Activated T-cell treated with anti-CD3 and anti-CD28 coated beads, Interleukin-2, amount 50 U/mL, for 72 hours (primary cell): ENCODE measurements around the gene UBAC1. TPM values are rescaled to one million over a fixed set of nuclear protein-coding genes. Genes with fewer than 3 reads are reported as not detected.

Experiments
- ATAC-seq, 2 donors: fragments of 150-1000 bp; cut with Tn5 transposase; replicated peaks in 1 of 2; 2 replicates each; pipeline ENCODE4 v1.10.0; 2021; ENCODE audit warnings: moderate library complexity in 2 of 2, mild to moderate bottlenecking in 1 of 2
- DNase-seq, 2 donors: peaks; one replicate each; pipeline ENCODE4 v3.0.0; 2021 to 2022; ENCODE audit warnings: mixed read lengths in 1 of 2
- H3K27ac Mint-ChIP-seq: one replicate; pipeline ENCODE4 v1.8.0; 2022; ENCODE audit warnings: mild to moderate bottlenecking, moderate library complexity, mixed read lengths
- H3K27me3 Mint-ChIP-seq: one replicate; pipeline ENCODE4 v1.8.0; 2022; ENCODE audit warnings: low read depth, mixed read lengths
- H3K36me3 Mint-ChIP-seq, 2 donors: one replicate each; pipeline ENCODE4 v1.8.0; 2022; ENCODE audit warnings: mixed read lengths in 2 of 2, mild to moderate bottlenecking in 1 of 2; ENCODE audit not compliant: insufficient read depth in 2 of 2
- H3K4me1 Mint-ChIP-seq: one replicate; pipeline ENCODE4 v1.8.0; 2022; ENCODE audit warnings: low read depth, mixed read lengths
- H3K4me3 Mint-ChIP-seq, 2 donors: one replicate each; pipeline ENCODE4 v1.8.0; 2022; ENCODE audit warnings: mild to moderate bottlenecking in 2 of 2, mixed read lengths in 2 of 2, moderate library complexity in 2 of 2
- H3K9me3 Mint-ChIP-seq, 2 donors: one replicate each; pipeline ENCODE4 v1.8.0; 2022; ENCODE audit warnings: mixed read lengths in 2 of 2
- total RNA-seq, 2 donors: library from RNA; stranded (reverse); gene quantifications; one replicate each; pipeline ENCODE4 v1.2.3, GENCODE V29; 2022

Gene UBAC1
- total RNA-seq, 2 donors from 2014 or later, result 35.6 to 41.6 TPM

DNA sequence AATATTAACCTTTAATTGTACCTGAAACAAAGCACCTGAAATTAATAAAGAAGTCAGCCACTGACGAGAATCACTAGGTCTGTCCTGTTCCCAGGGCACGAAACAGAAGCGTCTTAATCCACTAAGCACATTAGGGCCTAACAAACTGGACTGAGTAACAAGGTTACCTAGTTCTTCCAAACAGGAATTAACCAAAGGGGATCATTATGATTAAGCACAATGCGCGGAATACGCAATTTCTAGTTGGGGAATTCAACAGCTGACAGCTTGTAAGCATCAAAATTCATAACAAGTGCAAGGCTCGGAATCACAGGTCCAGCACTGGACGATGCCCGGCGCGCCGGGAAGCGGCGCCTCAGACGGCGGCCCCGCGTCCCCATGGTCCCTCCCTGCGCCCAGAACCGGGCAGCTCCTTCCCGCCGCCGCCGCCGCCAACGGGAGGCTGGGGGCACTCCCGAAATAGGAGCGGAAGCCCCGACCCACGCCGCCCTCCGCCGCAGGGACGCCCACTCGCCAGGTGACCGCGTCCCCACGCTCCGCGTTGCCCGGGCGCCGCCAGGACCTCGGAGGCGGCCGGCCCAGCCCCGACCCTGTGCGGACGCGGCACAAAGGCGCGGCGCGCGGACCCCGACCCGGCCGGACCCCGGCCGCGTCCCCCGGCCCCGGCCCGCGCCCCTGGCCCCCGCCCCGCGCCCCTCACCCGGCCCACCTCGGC lies 54.7 kb downstream of the UBAC1 start:
- Mint-ChIP-seq H3K36me3 (peaks cover 17 to 33% of the 10 kb centered on the region in 2 donors), H3K27me3 (no peaks in the 10 kb centered on the region), H3K4me1 (peaks cover 78% of the 10 kb centered on the region), H3K4me3 (peak overlapping the region; percentile 82 to 96), H3K9me3 (peaks cover 0 to 2% of the 10 kb centered on the region in 2 donors), H3K27ac (peak overlapping the region; percentile 97)
- DNase-seq, result peak; percentile 40 to 56
- peak in 1 of 2 donors; percentile 5 for ATAC-seq

DNA sequence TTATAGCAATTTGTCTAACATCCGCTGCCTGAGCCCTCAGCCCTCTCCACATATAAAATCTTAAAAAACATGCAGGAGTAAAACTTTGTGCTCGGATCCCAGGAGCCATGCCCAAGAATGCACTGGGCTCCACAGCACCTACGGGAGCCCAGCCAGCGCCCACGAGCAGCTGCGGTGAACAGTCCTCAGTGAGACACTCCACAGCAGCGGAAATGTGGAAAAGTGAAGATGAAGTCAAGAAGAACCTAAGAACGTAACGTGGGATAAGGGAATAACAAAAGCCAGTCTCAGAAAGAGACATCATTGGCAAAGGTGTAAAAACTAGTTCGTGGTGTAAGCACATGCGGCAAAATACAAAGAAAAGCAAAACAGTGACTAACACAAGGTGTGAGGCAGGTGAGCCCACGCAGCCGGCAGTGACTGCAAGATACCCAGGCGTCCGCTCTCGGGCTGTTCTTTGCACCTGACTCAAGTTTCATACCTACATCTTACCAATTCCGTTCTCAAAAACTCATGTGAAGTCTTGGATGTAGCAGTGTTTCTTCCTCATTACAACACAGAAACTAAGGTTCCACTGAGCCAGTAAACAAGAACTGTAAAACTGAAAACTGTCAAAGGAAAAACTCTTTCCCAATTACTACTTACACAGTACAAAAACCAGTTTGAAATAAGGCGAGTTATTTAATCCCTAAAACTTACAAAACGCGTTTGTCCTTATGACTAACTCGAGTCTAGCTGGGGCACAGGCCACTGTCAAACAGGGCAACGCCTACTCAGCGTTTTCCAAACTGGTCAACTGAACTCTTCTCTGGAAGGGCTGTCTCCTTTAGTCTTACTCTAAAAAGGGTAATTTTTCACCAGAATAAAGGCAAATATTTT lies 55.6 kb downstream of the UBAC1 start:
- Mint-ChIP-seq H3K27ac (peak overlapping the region; percentile 97), H3K4me1 (peaks cover 76% of the 10 kb centered on the region)
- peak; percentile 61 to 72 for ATAC-seq

DNA sequence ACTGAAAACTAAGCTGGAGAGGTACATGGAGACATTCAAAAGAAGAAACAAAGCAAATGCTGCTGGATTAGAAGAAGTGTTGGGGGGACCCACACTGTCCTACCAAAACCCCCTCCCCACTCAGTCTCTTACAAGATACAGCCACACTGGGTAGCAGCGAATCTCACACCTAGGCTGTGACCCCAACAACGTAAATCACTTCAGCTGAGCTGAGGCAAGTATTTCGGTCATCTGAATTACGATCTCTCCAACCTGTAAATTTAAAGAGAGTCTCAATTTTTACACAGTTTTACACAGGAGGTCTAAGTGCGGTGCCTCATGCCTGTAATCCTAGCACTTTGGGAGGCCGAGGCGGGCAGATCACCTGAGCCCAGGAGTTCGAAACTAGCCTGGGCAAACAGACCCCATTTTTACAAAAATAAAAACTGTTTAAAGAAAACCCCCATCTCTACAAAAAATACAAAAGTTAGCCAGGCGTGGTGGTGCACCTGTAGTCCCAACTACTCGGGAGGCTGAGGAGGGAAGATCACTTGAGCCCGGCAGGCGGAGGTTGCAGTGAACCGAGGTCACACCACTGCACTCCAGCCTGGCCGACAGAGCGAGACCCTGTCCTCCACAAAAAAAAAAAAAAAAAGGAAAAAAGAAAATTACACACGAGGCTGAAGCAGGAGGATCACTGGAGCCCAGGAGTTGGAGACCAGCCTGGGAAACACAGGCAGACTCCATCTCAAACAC lies 57.2 kb downstream of the UBAC1 start:
- peaks cover 14 to 19% of the 10 kb centered on the region in 2 donors for H3K36me3 Mint-ChIP-seq

More for the DNA sequence above, 55.6 kb downstream of the UBAC1 start:
- H3K27me3 Mint-ChIP-seq, result no peaks in the 10 kb centered on the region
- H3K4me3 Mint-ChIP-seq, result peak overlapping the region; percentile 82 to 96
- H3K36me3 Mint-ChIP-seq, result peaks cover 11 to 25% of the 10 kb centered on the region in 2 donors
- no peaks in the 10 kb centered on the region for H3K9me3 Mint-ChIP-seq
- DNase-seq, result peak; percentile 70 to 83

DNA sequence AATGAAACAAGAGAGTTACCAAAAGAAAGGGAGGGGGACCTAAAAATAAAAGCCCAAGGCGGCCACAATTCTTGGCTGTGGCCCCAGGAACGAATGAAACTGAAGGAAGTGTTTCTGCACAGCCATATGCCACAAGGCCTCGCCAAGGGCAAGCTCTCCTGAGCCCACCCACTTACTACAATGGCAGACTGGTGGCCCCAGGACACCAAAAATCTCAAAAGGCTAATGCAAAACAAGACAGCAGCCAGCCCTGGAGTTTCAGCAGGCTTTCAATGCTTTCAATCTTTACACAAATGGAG lies 57.9 kb downstream of the UBAC1 start:
- peaks cover 72% of the 10 kb centered on the region for H3K4me1 Mint-ChIP-seq
- H3K9me3 Mint-ChIP-seq, result peaks cover 6 to 7% of the 10 kb centered on the region in 2 donors
- ATAC-seq, result no peak
- H3K4me3 Mint-ChIP-seq, result no peak overlapping the region
- H3K36me3 Mint-ChIP-seq, result peaks cover 12 to 18% of the 10 kb centered on the region in 2 donors
- no peak for DNase-seq
- H3K27me3 Mint-ChIP-seq, result no peaks in the 10 kb centered on the region
- no peak overlapping the region for H3K27ac Mint-ChIP-seq

More for the DNA sequence above, 57.2 kb downstream of the UBAC1 start:
- ATAC-seq, result no peak
- Mint-ChIP-seq H3K4me1 (peaks cover 74% of the 10 kb centered on the region), H3K4me3 (peak overlapping the region in 1 of 2 donors; percentile 17), H3K27ac (no peak overlapping the region), H3K9me3 (peaks cover 3 to 5% of the 10 kb centered on the region in 2 donors), H3K27me3 (no peaks in the 10 kb centered on the region)
- no peak for DNase-seq

DNA sequence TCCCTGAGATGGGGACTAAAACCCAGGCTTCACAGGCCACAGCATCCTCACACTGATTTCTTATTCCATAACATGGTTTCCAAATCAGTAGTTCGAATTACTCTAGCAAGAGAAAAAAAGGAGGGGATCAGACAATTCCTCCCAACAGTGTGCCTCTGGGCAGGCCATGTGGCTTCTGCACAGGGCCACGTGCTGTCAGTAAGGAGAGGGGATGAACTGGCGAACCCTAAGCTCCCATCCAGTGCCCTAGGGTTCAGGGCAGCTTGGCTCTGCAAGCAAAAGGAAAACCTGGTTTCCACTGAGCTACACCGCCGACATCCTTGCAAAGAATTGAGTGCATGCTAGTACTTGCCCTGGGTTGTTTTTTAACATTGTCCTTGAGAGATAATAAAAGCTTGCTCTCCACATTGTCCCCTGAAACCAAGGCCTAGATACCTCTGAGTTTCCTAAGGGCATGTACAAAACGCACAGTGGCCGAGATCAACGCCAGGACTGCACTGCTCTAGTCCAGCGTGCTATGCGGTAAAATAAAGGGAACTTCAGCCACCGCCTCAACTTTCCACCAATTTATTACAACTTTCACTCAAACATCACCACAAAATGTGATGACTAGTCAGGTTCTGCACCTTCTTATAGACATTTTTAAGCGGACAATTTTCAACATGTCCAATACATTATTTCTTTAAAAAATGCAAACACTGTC lies 58.4 kb downstream of the UBAC1 start:
- Mint-ChIP-seq H3K27me3 (no peaks in the 10 kb centered on the region), H3K36me3 (peaks cover 12 to 19% of the 10 kb centered on the region in 2 donors), H3K27ac (no peak overlapping the region), H3K4me1 (peaks cover 73% of the 10 kb centered on the region), H3K9me3 (peaks cover 6 to 7% of the 10 kb centered on the region in 2 donors), H3K4me3 (no peak overlapping the region)
- no peak for DNase-seq
- ATAC-seq, result no peak

DNA sequence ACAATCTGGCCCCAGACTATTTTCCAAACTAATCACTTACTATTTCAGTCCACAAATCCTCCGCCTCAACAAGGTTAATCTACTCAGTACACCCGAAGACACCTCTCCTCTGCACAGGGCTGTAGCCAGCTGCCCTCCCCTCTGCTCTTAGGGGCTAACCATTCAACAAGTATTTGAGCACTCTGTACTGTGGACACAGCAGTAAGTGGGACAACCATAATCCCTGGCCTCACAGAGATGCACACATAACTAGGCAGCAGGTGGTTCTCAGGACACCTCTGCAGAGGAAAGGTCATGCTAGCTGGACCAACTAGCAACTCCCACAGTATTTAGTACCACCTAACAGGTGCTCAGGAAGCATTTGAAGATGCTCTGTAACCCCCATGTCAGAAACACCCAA lies 59.3 kb downstream of the UBAC1 start:
- Mint-ChIP-seq H3K4me1 (peaks cover 75% of the 10 kb centered on the region), H3K27ac (no peak overlapping the region), H3K4me3 (no peak overlapping the region), H3K27me3 (no peaks in the 10 kb centered on the region), H3K36me3 (peaks cover 12 to 20% of the 10 kb centered on the region in 2 donors), H3K9me3 (peaks cover 6 to 7% of the 10 kb centered on the region in 2 donors)
- ATAC-seq (no peak), DNase-seq (no peak)

DNA sequence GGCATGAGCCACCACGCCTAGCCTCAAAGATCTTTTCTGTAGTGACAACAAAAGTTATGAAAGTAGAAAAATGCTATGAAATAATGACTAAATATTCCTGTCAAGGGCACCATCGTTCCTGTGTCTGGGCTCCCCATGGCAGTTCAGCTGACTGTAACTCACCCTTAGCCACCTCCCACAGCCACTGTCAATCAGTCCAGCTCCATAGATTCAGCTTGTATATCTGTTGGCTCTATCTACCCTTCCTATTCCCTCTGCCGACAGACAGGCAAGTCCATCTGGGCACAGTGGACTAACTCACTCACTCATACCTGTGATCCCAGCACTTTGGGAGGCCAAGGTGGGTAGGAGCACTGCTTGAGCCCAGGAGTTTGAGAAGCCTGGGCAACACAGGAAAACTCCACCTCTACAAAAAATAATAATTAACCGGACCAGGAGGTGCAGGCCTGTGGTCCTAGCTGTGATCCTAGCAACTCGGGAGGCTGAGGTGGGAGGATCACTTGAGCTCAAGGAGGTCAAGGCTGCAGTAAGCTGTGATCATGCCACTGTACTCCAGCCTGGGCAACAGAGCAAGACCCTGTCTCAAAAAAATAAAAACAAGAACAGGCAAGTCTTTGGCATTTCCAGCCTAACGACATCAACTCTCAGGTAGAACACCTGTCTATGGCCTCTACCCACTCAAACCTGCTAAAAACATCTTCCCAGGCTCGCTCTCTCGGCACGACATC lies 60.0 kb downstream of the UBAC1 start:
- DNase-seq (no peak), ATAC-seq (no peak)
- peaks cover 6 to 7% of the 10 kb centered on the region in 2 donors for H3K9me3 Mint-ChIP-seq
- no peak overlapping the region for H3K27ac Mint-ChIP-seq
- H3K4me1 Mint-ChIP-seq, result peaks cover 74% of the 10 kb centered on the region
- no peak overlapping the region for H3K4me3 Mint-ChIP-seq
- H3K36me3 Mint-ChIP-seq, result peaks cover 12 to 20% of the 10 kb centered on the region in 2 donors
- no peaks in the 10 kb centered on the region for H3K27me3 Mint-ChIP-seq

DNA sequence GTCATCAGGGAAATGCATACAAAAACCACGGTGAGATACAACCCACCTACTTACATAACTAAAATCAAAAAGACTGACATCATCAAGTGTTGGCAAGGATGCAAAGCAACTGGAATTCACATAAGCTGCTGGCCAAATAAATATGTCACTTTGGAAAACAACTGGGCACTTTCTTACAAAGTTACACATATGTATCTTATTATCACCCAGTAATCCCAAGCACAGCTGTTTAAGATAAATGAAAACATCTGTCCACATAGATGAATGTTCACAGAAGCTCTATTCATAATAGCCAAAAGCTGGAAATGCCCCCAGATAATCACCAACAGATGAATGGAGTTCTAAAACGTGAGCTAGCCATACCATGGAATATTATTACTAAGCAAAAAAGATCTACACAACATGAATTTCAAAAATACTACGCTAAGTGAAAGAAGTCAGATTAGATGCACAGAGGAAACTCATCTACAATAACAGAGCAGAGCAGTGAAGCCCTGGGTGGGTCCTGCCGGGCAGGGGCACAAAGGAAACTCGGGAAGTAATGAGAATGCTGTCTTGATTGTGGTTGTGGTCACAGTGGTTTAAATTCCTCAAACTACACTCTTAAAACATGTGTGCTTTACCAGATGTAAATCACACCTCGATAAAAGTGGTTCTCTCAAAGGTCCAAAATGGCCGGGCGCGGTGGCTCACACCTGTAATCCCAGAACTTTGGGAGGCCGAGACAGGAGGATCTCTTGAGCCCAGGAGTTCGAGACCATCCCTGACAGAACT lies 62.4 kb downstream of the UBAC1 start:
- peak overlapping the region; percentile 49 to 69 for H3K4me3 Mint-ChIP-seq
- DNase-seq (no peak), ATAC-seq (peak; percentile 40 to 74)
- H3K9me3 Mint-ChIP-seq, result peaks cover 7 to 8% of the 10 kb centered on the region in 2 donors
- no peaks in the 10 kb centered on the region for H3K27me3 Mint-ChIP-seq
- peaks cover 11 to 20% of the 10 kb centered on the region in 2 donors for H3K36me3 Mint-ChIP-seq
- peaks cover 64% of the 10 kb centered on the region for H3K4me1 Mint-ChIP-seq
- peak overlapping the region; percentile 66 for H3K27ac Mint-ChIP-seq

DNA sequence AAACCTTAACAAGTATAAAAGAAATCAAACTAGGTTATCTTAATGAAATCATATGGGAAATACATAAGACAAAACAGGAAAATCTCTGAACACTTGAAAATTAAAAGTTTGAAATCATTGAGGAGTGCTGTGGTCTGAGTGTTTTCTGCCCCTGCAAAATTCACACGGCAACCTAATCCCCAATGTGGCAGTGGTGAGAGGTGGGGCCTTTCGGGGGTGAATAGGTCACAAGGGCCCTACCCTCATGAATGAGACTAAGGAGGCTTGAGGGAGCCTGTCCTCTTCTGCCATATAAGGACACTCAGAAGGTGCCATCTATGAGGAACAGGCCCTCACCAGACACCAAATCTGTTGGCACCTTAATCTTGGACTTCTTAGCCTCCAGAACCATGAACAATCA lies 64.5 kb downstream of the UBAC1 start:
- ATAC-seq, result no peak
- H3K4me1 Mint-ChIP-seq, result peaks cover 60% of the 10 kb centered on the region

DNA sequence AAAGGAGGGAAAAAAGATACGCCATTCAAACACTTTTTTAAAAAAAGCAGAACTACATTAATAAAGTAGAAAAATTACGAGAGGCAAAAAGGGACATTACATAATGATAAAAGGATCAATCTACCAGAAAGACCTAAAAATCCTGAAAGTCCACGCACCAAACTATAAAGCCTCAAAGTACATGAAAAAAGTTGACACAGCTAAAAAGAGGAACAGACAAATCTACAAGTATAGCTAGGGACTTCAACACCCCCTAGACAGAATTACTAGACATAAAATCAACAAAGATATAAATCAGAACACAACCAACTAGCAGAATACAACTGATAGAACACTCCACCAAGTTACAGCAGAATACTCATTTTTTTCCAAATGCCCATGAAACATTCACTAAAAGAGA lies 65.0 kb downstream of the UBAC1 start:
- Mint-ChIP-seq H3K9me3 (peaks cover 7 to 8% of the 10 kb centered on the region in 2 donors), H3K27me3 (no peaks in the 10 kb centered on the region), H3K4me1 (peaks cover 56% of the 10 kb centered on the region), H3K27ac (no peak overlapping the region), H3K4me3 (no peak overlapping the region), H3K36me3 (peaks cover 11 to 12% of the 10 kb centered on the region in 2 donors)
- ATAC-seq (no peak), DNase-seq (no peak)

More for the DNA sequence above, 64.5 kb downstream of the UBAC1 start:
- no peaks in the 10 kb centered on the region for H3K27me3 Mint-ChIP-seq
- DNase-seq, result no peak
- H3K4me3 Mint-ChIP-seq, result no peak overlapping the region
- peaks cover 11 to 14% of the 10 kb centered on the region in 2 donors for H3K36me3 Mint-ChIP-seq
- H3K27ac Mint-ChIP-seq, result no peak overlapping the region
- peaks cover 7 to 8% of the 10 kb centered on the region in 2 donors for H3K9me3 Mint-ChIP-seq

DNA sequence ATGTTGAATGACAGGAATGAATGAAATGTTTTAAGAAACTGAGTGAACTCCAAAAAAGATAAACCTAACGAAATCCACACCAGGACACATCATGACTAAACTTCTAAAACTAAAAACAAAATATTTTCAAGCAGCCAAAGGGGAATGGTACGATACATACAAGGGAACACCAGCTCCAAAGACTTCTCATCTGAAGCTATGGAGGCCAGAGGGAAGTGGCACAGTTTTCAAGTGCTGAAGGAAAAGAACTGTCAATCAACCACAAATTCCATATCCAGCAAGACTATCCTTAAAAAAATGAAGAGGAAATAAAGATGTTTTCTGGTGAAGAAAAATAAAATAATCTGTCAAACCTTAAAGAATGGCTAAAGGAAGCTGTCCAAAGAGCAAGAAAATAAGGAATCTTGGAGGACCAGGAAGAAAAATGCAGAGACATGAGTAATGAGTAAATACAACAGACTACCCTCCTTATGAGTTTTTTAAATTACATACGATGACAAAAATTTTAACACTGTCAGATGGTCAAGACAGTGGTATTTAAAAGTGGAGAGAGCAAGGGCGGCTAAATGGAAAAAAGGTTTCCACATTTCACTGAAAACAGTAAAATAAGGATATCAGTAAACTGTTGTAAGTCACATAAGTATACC lies 65.8 kb downstream of the UBAC1 start:
- Mint-ChIP-seq H3K9me3 (peaks cover 7 to 8% of the 10 kb centered on the region in 2 donors), H3K4me1 (peaks cover 52% of the 10 kb centered on the region), H3K27ac (peak overlapping the region; percentile 12), H3K4me3 (no peak overlapping the region), H3K27me3 (no peaks in the 10 kb centered on the region), H3K36me3 (peaks cover 8 to 12% of the 10 kb centered on the region in 2 donors)
- DNase-seq (no peak), ATAC-seq (no peak)
